ENCODE results near the gene APLP2.
"Not testable (repeated sequence)": the region's sequence is repeated elsewhere in the genome, so short reads cannot be mapped to it uniquely, and the experiment has no call there.

Gene APLP2

DNA sequence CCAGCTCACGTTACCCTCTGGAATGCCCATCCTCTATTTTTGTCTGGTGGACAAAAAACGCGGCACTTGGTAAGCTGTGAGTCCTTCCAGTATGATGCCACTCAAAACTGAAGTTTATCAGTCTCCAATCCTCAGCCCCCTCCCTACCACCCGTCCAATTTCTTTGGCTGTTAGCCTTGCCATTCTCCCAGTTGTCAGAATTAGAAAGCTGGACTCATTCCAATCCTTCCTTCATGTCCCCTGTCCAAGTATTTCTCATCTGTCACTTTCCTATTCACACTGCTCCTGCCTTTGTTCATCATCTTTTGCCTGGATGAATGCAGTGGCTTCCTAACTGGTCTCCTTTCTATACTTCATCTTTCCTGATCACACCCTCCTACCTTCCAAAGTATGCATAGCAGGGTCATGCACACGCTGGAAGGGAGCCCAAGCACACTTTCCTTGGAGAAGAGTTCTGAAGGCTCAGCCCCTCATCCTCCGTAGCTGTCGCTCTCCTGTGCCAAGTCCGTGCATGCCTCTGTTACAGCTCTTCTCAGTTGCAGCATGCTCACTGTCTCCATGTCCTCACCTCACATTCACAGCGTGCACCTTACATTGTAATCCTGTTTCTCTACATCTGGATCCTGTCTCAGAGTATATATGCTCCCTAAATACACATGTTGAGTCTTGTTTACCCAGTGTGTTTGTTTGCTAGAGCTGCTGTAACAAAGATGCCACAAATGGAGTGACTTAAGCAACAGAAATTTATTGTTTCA, 19.4 kb downstream of the APLP2 start:
- H3K27ac ChIP-seq, result no peak overlapping the region; the same call in 1 of the 2 replicates
- TF ChIP-seq, protein P1, sequence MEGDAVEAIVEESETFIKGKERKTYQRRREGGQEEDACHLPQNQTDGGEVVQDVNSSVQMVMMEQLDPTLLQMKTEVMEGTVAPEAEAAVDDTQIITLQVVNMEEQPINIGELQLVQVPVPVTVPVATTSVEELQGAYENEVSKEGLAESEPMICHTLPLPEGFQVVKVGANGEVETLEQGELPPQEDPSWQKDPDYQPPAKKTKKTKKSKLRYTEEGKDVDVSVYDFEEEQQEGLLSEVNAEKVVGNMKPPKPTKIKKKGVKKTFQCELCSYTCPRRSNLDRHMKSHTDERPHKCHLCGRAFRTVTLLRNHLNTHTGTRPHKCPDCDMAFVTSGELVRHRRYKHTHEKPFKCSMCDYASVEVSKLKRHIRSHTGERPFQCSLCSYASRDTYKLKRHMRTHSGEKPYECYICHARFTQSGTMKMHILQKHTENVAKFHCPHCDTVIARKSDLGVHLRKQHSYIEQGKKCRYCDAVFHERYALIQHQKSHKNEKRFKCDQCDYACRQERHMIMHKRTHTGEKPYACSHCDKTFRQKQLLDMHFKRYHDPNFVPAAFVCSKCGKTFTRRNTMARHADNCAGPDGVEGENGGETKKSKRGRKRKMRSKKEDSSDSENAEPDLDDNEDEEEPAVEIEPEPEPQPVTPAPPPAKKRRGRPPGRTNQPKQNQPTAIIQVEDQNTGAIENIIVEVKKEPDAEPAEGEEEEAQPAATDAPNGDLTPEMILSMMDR (IDR thresholded peaks at IDR 0.05), result no peak
- no peak for TF ChIP-seq ZFX (IDR thresholded peaks at IDR 0.05; ENCODE audit: borderline replicate concordance)

DNA sequence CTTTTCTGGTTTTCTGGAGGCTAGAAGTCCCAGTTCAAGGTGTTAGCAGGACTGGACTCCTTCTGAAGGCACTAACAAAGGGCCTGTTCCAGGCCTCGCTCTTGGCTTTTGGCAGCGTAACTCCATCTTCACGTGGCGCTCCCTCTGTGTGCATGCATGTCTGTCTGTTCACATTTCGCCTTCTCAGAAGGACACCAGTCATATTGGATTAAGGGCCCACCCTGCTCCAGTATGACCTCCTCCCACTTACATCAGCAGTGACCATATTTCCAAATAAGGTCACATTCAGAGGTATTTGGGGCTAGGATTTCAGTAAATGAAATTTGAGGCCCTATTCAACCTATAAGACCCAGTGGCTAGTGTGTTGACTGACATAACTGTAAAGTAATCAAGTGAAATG, 20.0 kb downstream of the APLP2 start:
- H3K27ac ChIP-seq, result no peak overlapping the region
- TF ChIP-seq, protein P1 (IDR thresholded peaks at IDR 0.05), result no peak
- no peak for TF ChIP-seq ZFX (IDR thresholded peaks at IDR 0.05; ENCODE audit: borderline replicate concordance)

DNA sequence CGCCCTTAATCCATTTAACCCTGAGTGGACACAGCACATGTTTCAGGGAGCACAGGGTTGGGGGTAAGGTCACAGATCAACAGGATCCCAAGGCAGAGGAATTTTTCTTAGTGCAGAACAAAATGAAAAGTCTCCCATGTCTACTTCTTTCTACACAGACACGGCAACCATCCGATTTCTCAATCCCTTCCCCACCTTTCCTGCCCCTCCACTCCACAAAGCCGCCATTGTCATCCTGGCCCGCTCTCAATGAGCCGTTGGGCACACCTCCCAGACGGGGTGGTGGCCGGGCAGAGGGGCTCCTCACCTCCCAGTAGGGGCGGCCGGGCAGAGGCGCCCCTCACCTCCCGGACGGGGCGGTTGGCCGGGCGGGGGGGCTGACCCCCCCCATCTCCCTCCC, 20.8 kb downstream of the APLP2 start:
- H3K27ac ChIP-seq, result not testable (repeated sequence)

DNA sequence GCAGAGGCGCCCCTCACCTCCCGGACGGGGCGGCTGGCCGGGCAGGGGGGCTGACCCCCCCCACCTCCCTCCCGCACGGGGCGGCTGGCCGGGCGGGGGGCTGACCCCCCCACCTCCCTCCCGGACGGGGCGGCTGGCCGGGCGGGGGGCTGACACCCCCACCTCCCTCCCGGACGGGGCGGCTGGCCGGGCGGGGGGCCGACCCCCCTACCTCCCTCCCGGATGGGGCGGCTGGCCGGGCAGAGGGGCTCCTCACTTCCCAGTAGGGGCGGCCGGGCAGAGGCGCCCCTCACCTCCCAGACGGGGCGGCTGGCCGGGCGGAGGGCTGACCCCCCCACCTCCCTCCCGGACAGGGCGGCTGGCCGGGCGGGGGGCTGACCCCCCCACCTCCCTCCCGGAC, 21.5 kb downstream of the APLP2 start:
- not testable (repeated sequence) for H3K27ac ChIP-seq

DNA sequence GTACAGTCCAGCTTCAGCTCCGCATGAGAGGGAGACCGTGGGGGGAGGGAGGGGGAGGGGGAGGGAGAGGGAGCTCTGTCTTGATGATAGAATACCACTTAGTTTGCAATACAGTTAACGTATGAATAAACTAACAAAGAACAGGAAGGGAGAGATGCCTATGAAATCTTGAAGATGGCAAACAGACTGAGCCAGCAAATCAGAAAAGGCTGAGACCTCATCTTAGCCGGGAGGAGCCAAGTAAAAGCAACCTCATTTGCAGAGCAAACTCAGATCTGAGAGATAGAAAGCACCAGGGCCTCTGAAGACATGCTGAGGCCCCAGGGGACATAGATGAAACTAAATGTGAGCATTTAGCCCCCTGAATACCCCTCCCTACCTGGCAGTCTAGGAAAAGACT, 23.0 kb downstream of the APLP2 start:
- TF ChIP-seq, protein P1 (IDR thresholded peaks at IDR 0.05), result no peak
- TF ChIP-seq ZFX (IDR thresholded peaks at IDR 0.05; ENCODE audit: borderline replicate concordance), result no peak
- H3K27ac ChIP-seq, result no peak overlapping the region

DNA sequence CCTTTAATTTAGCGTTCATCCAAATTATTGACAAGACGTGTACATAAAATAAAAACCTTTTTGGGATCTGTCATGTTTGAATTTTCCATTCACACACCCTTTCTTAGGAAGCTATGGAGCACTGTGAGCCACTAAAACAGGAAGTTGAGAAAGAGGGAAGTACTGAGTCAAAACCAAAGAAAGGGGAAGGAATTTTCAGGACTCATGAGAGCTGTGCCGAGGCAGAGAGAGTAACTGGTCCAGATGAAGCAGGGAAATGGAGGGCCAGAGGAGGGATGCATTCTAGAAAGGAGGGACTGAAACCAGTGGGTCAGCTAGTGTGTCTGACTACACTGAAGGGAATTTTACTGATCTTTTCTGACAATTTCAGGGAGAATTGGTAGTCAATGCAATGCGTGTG, 24.9 kb downstream of the APLP2 start:
- TF ChIP-seq, protein P1 (IDR thresholded peaks at IDR 0.05), result no peak
- TF ChIP-seq ZFX (IDR thresholded peaks at IDR 0.05; ENCODE audit: borderline replicate concordance), result no peak
- H3K27ac ChIP-seq, result no peak overlapping the region

DNA sequence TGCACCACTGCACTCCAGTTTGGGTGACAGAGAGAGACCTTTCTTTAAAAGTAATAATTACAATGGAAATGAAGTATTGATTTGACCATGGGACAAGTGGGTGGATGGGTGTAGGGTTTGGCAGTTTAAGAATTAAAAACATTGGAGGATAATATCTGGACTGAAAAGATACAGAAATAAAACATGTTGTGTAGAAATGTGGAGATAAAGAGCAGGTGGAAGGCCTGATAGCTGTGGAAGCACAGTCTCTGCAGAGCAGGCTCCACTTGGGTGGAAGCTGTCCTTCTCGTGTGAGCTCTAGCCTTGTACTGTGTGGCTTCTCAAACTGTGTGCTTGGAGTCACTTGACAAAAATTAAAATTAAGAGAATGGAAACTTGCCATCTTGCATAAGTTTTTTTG, 25.6 kb downstream of the APLP2 start:
- H3K27ac ChIP-seq, result no peak overlapping the region

DNA sequence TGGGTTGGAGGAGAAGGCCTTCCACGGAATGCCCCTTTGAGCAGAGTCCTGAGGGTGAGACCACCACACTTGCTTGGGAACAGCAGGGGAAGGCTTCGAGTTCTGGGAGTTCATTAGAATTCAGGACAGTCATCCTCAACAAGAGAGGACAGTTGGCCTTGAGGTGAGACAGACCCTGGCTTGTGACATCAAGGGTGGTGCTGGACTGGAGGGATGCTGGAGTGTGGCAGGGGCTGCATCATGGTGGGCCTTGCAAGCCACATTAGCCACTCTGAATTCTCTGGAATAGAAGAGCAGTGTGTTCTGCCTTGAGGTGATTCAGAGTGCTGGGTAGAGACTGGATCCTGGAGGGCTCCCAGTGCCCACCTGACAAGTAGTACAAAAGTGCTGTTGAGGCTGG, 26.3 kb downstream of the APLP2 start:
- H3K27ac ChIP-seq, result no peak overlapping the region
- TF ChIP-seq, protein P1 (IDR thresholded peaks at IDR 0.05), result no peak
- no peak for TF ChIP-seq ZFX (IDR thresholded peaks at IDR 0.05; ENCODE audit: borderline replicate concordance)

More for the DNA sequence above, 25.6 kb downstream of the APLP2 start:
- TF ChIP-seq, protein P1 (IDR thresholded peaks at IDR 0.05), result no peak
- TF ChIP-seq ZFX (IDR thresholded peaks at IDR 0.05; ENCODE audit: borderline replicate concordance), result no peak
